GM12801 (cell line): ENCODE measurements around the gene C3orf85.

ENCODE experiments used
- CTCF ChIP-seq: IDR thresholded peaks from one replicate; pipeline ENCODE4 v1.5.1; 2011; ENCODE audit warnings: control low read depth; ENCODE audit not compliant: insufficient read length; ENCODE audit errors: extremely low read depth

Gene C3orf85

GRCh38 chr3:109195815-109196214 lies 59.3 kb downstream of the C3orf85 start:
- no peak for TF ChIP-seq CTCF
